CD4-positive, CD25-positive, alpha-beta regulatory T cell (primary cell): Measurements from ENCODE around the gene CHST11. TPM values are rescaled to one million over a fixed set of nuclear protein-coding genes. Genes with fewer than 3 reads are reported as not detected.

Source experiments
- ATAC-seq, 2 donors: fragments of 150-1000 bp; cut with Tn5 transposase; one replicate each; pipeline ENCODE4 v1.10.0; 2021; ENCODE audit warnings: low read depth in 2 of 2, moderate number of reproducible peaks in 2 of 2, moderate library complexity in 1 of 2
- DNase-seq, 3 donors: peaks; one replicate each; pipeline versions ENCODE4 v3.0.0 to v3.0.0-alpha.2; 2012 to 2022; ENCODE audit warnings: mixed read lengths in 1 of 3
- H3K27ac ChIP-seq: one replicate; pipeline ENCODE4 v1.7.0; 2013; ENCODE audit warnings: mild to moderate bottlenecking, low read length; ENCODE audit not compliant: insufficient read depth, poor library complexity, severe bottlenecking
- H3K27me3 ChIP-seq: one replicate; pipeline ENCODE4 v1.7.0; 2013; ENCODE audit warnings: low read length; ENCODE audit not compliant: control insufficient read depth, insufficient read depth
- H3K36me3 ChIP-seq: one replicate; pipeline ENCODE4 v1.7.0; 2013; ENCODE audit warnings: mild to moderate bottlenecking, low read length, moderate library complexity; ENCODE audit not compliant: control insufficient read depth, insufficient read depth
- H3K4me1 ChIP-seq: 2 replicates; pipeline ENCODE4 v1.7.0; 2013; ENCODE audit warnings: mild to moderate bottlenecking, low read length; ENCODE audit not compliant: insufficient read depth, control insufficient read depth, poor library complexity, severe bottlenecking
- H3K4me3 ChIP-seq: one replicate; pipeline ENCODE4 v1.7.0; 2013; ENCODE audit warnings: low read depth, mild to moderate bottlenecking, low read length, moderate library complexity
- H3K9me3 ChIP-seq, 2 experiments: 1 replicate in 1 of 2; 2 replicates in 1 of 2; pipeline ENCODE4 v1.7.0; 2013; ENCODE audit warnings: low read length in 2 of 2, mild to moderate bottlenecking in 1 of 2, moderate library complexity in 1 of 2; ENCODE audit not compliant: control insufficient read depth in 2 of 2
- H3K27ac Mint-ChIP-seq, 3 donors: one replicate each; pipeline ENCODE4 v1.8.0; 2020 to 2022; ENCODE audit warnings: mild to moderate bottlenecking in 3 of 3, mixed read lengths in 3 of 3, moderate library complexity in 2 of 3
- H3K27me3 Mint-ChIP-seq: one replicate; pipeline ENCODE4 v1.8.0; 2022; ENCODE audit warnings: mild to moderate bottlenecking, mixed read lengths
- H3K36me3 Mint-ChIP-seq: one replicate; pipeline ENCODE4 v1.8.0; 2020; ENCODE audit warnings: mixed read lengths
- H3K4me1 Mint-ChIP-seq, 4 donors: one replicate each; pipeline ENCODE4 v1.8.0; 2020 to 2022; ENCODE audit warnings: mixed read lengths in 4 of 4, mild to moderate bottlenecking in 1 of 4
- H3K4me3 Mint-ChIP-seq, 4 donors: one replicate each; pipeline ENCODE4 v1.8.0; 2020 to 2022; ENCODE audit warnings: mild to moderate bottlenecking in 4 of 4, mixed read lengths in 4 of 4, moderate library complexity in 3 of 4
- H3K9me3 Mint-ChIP-seq, 7 donors: one replicate each; pipeline ENCODE4 v1.8.0; 2020 to 2022; ENCODE audit warnings: mixed read lengths in 7 of 7, mild to moderate bottlenecking in 3 of 7, moderate library complexity in 2 of 7
- polyA plus RNA-seq, 4 donors: library from polyadenylated mRNA; unstranded; fragments of 300-500 nt; fragmentation: Illumina TruSeq; gene quantifications; one replicate each; pipeline ENCODE4 v1.2.3, GENCODE V29; 2021
- total RNA-seq: library from RNA; stranded (reverse); gene quantifications from one replicate; pipeline ENCODE4 v1.2.3, GENCODE V29; 2022

Gene CHST11
- total and polyA plus RNA-seq, 5 donors from 2014 or later: 70.2 to 192 (median 105) TPM

DNA sequence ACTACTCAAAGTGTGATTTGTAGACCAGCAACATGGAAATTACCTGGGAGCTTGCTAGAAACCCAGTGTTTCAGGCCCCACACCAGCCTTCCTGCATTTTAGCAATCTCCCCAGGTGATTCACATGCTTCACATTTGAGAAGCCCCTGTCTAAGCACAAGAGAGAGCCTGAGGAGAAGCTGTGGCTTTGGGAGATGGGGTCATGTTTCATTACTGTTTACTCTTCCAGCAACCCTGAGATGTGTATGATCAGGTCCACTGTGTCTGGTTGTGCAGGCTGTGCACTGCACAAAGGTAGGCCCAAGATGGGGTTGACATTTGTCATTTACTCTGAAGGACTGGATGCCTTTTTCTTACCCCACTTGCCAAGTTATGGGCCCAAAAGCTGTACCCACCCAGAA lies 311.3 kb downstream of the CHST11 start:
- H3K4me3 Mint-ChIP-seq: no peak overlapping the region
- no peaks in the 10 kb centered on the region for H3K36me3 ChIP-seq
- DNase-seq (no peak), ATAC-seq (no peak)
- H3K36me3 Mint-ChIP-seq: no peaks in the 10 kb centered on the region
- H3K9me3 ChIP-seq: peaks cover 0 to 6% of the 10 kb centered on the region in 2 experiments
- H3K4me1 ChIP-seq: peaks cover 12% of the 10 kb centered on the region
- no peak overlapping the region for H3K27ac ChIP-seq
- no peaks in the 10 kb centered on the region for H3K27me3 ChIP-seq
- peak overlapping the region in 1 of 3 donors; percentile 23 for H3K27ac Mint-ChIP-seq
- H3K27me3 Mint-ChIP-seq: peaks cover 3% of the 10 kb centered on the region
- peaks cover 11 to 25% (median 21%) of the 10 kb centered on the region in 4 donors for H3K4me1 Mint-ChIP-seq
- peaks cover 0 to 7% (median 5%) of the 10 kb centered on the region in 7 donors for H3K9me3 Mint-ChIP-seq
- H3K4me3 ChIP-seq: no peak overlapping the region

DNA sequence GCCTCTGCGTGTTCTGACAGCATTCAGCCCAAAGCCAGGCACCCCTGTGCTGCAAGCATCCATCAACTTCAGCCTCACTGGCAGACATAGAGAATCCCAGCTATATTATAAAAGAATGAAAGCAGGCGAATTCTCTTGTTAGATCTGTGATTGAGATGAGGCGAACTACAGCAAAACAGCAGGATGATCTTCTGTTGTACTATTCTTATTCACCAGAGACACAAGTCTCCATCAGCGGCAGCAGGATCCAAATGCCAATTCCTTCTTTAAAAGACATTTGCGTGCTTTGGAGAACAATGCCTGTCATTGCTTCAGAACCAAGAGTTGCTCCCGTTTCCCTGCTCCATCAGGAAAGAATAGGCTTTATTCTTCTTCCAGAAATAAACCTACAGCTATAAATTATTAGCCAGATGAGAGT lies 312.4 kb downstream of the CHST11 start:
- H3K9me3 Mint-ChIP-seq: peaks cover 0 to 18% (median 5%) of the 10 kb centered on the region in 7 donors
- no peaks in the 10 kb centered on the region for H3K36me3 Mint-ChIP-seq
- no peak overlapping the region for H3K4me3 Mint-ChIP-seq

DNA sequence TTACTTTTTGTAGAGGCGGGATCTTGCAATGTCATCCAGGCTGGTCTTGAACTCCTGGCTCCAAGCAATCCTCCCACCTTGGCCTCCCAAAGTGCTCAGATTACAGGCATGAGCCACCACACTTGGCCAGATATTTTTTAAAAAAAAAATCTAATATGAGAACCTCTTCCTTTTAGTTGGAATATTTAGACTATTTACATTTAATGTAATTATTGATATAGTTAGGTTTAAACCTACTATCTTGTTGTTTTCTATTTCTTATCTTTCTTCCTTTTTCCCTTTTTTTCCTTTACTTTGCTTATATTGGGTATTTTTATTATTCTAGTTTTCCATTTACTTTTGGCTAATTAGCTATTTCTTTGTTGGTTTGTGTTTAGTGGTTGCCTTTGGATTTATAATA lies 315.6 kb downstream of the CHST11 start:
- H3K27me3 Mint-ChIP-seq: peaks cover 5% of the 10 kb centered on the region
- H3K9me3 Mint-ChIP-seq: peaks cover 2 to 19% (median 5%) of the 10 kb centered on the region in 7 donors
- H3K27ac ChIP-seq: no peak overlapping the region
- no peaks in the 10 kb centered on the region for H3K36me3 Mint-ChIP-seq
- peaks cover 8 to 9% of the 10 kb centered on the region in 2 experiments for H3K9me3 ChIP-seq
- ATAC-seq: no peak
- no peak overlapping the region for H3K4me3 ChIP-seq
- H3K4me1 Mint-ChIP-seq: peaks cover 0 to 1% (median 0%) of the 10 kb centered on the region in 4 donors
- no peak for DNase-seq
- H3K27ac Mint-ChIP-seq: no peak overlapping the region
- H3K4me1 ChIP-seq: no peaks in the 10 kb centered on the region
- no peaks in the 10 kb centered on the region for H3K36me3 ChIP-seq
- no peak overlapping the region for H3K4me3 Mint-ChIP-seq
- H3K27me3 ChIP-seq: no peaks in the 10 kb centered on the region

More for the DNA sequence above, 312.4 kb downstream of the CHST11 start:
- H3K4me1 Mint-ChIP-seq: peaks cover 5 to 17% (median 14%) of the 10 kb centered on the region in 4 donors
- no peak overlapping the region for H3K4me3 ChIP-seq
- peaks cover 8 to 9% of the 10 kb centered on the region in 2 experiments for H3K9me3 ChIP-seq
- H3K27me3 ChIP-seq: no peaks in the 10 kb centered on the region
- H3K4me1 ChIP-seq: peaks cover 11% of the 10 kb centered on the region
- ATAC-seq (no peak), DNase-seq (no peak)
- no peak overlapping the region for H3K27ac Mint-ChIP-seq
- H3K36me3 ChIP-seq: no peaks in the 10 kb centered on the region
- no peak overlapping the region for H3K27ac ChIP-seq
- H3K27me3 Mint-ChIP-seq: peaks cover 5% of the 10 kb centered on the region

DNA sequence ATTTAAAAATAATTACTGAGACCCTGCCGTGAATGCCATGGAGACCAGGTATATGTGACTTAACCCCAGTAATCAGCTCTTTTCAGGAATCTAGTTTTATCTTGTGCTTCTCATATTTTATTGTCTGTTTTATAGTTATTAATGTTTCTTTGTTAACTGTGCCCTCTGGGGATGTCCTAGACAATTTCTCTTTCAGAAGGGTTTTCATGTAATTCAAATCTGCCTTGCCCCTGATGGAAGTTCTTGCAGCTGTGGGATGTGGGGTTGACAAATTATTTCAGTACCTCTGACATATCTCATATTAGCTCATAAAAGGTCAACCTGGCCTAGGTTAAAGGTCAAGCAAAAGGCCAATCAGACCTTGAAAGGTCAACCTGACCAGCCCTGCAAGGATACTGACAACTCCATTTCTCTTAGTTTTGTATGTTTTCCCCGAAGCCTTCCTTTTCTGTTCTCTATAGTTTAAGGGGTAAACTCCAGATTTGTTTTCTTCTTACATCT lies 319.0 kb downstream of the CHST11 start:
- Histone ChIP-seq H3K27ac (no peak overlapping the region), H3K4me1 (no peaks in the 10 kb centered on the region), H3K36me3 (no peaks in the 10 kb centered on the region), H3K4me3 (no peak overlapping the region), H3K9me3 (peaks cover 8 to 9% of the 10 kb centered on the region in 2 experiments), H3K27me3 (no peaks in the 10 kb centered on the region)
- Mint-ChIP-seq H3K27me3 (peaks cover 9% of the 10 kb centered on the region), H3K9me3 (peaks cover 3 to 30% (median 12%) of the 10 kb centered on the region in 7 donors), H3K4me1 (no peaks in the 10 kb centered on the region), H3K4me3 (no peak overlapping the region), H3K36me3 (no peaks in the 10 kb centered on the region), H3K27ac (no peak overlapping the region)
- ATAC-seq (no peak), DNase-seq (no peak)

DNA sequence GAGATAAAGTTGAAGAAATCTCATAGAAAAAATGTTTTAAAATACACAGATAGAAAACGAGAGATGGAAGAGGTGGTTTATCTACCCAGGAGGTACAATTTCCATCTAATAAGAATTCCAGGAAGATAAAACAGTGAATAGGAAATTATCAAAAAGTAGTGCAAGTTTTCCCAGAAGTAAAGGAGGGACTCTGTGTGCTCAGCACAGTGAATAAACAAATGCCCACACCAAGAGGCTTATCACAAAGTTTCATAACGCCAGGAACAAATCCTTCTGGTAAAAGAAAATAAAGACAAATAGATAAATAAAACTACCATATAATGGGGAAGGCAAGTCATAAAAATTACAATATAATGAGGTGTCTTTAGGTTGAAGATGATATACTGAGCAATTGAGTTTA lies 322.4 kb downstream of the CHST11 start:
- Histone ChIP-seq H3K36me3 (no peaks in the 10 kb centered on the region), H3K27ac (no peak overlapping the region), H3K4me1 (no peaks in the 10 kb centered on the region), H3K27me3 (no peaks in the 10 kb centered on the region), H3K4me3 (no peak overlapping the region), H3K9me3 (peaks cover 0 to under 1% of the 10 kb centered on the region in 2 experiments)
- Mint-ChIP-seq H3K4me1 (peaks cover 0 to 4% (median 0%) of the 10 kb centered on the region in 4 donors), H3K36me3 (no peaks in the 10 kb centered on the region), H3K4me3 (no peak overlapping the region), H3K27ac (no peak overlapping the region), H3K27me3 (peaks cover 11% of the 10 kb centered on the region), H3K9me3 (peaks cover 2 to 15% (median 8%) of the 10 kb centered on the region in 7 donors)
- DNase-seq: no peak
- ATAC-seq: no peak

DNA sequence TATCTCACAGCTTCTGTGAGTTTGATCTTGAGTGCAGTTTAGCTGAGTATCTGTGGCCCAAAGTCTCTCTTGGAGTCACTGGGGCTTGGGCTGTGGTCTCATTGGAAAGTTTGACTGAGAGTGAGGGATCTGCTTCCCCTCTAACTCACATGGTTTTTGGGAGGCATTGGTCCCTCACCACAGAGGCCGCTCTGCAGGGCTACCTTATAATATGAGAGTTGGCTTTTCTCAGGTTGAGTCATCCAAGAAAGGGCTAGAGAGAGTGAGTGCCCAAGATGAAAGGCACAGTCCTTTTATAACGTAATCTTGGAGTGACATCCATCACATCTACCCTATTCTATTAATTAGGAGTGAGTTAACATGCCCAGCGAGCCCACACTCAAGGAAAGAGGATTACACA lies 325.5 kb downstream of the CHST11 start:
- Histone ChIP-seq H3K27me3 (no peaks in the 10 kb centered on the region), H3K36me3 (no peaks in the 10 kb centered on the region), H3K4me1 (no peaks in the 10 kb centered on the region), H3K9me3 (no peaks in the 10 kb centered on the region), H3K4me3 (no peak overlapping the region), H3K27ac (no peak overlapping the region)
- Mint-ChIP-seq H3K9me3 (peaks cover 2 to 15% (median 8%) of the 10 kb centered on the region in 7 donors), H3K36me3 (no peaks in the 10 kb centered on the region), H3K27ac (no peak overlapping the region), H3K4me3 (no peak overlapping the region), H3K4me1 (peaks cover 0 to 4% (median 0%) of the 10 kb centered on the region in 4 donors), H3K27me3 (peaks cover 11% of the 10 kb centered on the region)
- DNase-seq (no peak), ATAC-seq (no peak)

DNA sequence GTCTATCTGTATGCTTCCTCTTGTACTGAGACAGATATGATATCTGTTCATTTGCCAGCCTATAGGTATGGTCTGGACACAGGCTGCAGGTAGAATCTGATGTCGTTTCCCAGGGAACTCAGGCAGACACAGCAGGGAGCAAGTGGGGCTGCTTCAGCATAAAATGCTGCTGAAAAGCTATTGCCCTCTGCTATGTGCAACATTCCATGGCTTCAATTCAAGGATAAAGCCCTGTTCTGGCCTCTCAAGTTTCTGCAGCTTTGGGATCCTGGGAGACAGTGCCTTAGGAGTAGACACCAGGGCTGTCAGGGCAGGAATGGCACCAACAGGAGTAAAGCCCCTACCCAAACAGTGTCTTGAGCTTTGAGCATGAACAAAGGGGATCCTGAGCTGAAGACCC lies 327.8 kb downstream of the CHST11 start:
- Mint-ChIP-seq H3K27ac (no peak overlapping the region), H3K36me3 (no peaks in the 10 kb centered on the region), H3K9me3 (peaks cover 0 to 11% (median 3%) of the 10 kb centered on the region in 7 donors), H3K4me1 (peaks cover 0 to 4% (median 2%) of the 10 kb centered on the region in 4 donors), H3K4me3 (no peak overlapping the region), H3K27me3 (peaks cover 18% of the 10 kb centered on the region)
- Histone ChIP-seq H3K27me3 (no peaks in the 10 kb centered on the region), H3K4me3 (no peak overlapping the region), H3K36me3 (no peaks in the 10 kb centered on the region), H3K4me1 (no peaks in the 10 kb centered on the region), H3K9me3 (no peaks in the 10 kb centered on the region), H3K27ac (no peak overlapping the region)
- DNase-seq (no peak), ATAC-seq (no peak)

DNA sequence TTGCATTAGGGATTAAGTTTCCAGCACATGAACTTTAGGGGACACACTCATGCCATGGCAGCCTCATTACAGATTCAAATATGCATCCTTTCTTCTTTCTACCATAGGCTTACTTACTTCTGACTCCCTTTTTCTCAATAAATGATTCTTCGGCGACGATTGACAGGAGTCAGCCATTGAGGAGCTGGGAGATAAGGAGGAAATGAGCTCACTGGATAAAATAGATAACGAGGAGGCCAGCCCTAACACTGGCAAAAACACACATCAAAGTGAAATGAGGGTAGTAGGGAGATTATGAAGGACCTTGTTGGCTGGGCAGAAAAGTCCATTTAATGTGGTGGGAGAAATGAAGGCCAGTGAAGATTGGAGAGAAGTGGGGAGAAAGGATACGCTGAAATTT lies 329.1 kb downstream of the CHST11 start:
- no peak overlapping the region for H3K4me3 ChIP-seq
- H3K27me3 Mint-ChIP-seq: peaks cover 12% of the 10 kb centered on the region
- no peaks in the 10 kb centered on the region for H3K9me3 ChIP-seq
- H3K4me1 Mint-ChIP-seq: peaks cover 0 to 6% (median 4%) of the 10 kb centered on the region in 4 donors
- no peak overlapping the region for H3K27ac Mint-ChIP-seq
- no peak overlapping the region for H3K4me3 Mint-ChIP-seq
- H3K27me3 ChIP-seq: no peaks in the 10 kb centered on the region
- no peak for DNase-seq
- no peaks in the 10 kb centered on the region for H3K36me3 ChIP-seq
- H3K27ac ChIP-seq: no peak overlapping the region
- H3K4me1 ChIP-seq: no peaks in the 10 kb centered on the region
- peaks cover 0 to 6% (median 1%) of the 10 kb centered on the region in 7 donors for H3K9me3 Mint-ChIP-seq
- ATAC-seq: no peak
- no peaks in the 10 kb centered on the region for H3K36me3 Mint-ChIP-seq
